RWPE2 (cell line): ENCODE data around the gene MT3.

Experiments
- ATAC-seq: fragments of 200-7000 bp; cut with Tn5 transposase; 3 replicates; pipeline ENCODE4 v1.9.1; 2021; ENCODE audit warnings: low read depth
- DNase-seq: peaks from one replicate; pipeline ENCODE4 v3.0.0-alpha.2; 2020; ENCODE audit warnings: low spot score
- H3K27ac ChIP-seq: fragments of 450-650 bp; 2 replicates; pipeline ENCODE4 v1.5.1; 2017; ENCODE audit warnings: mild to moderate bottlenecking; ENCODE audit not compliant: poor library complexity, severe bottlenecking
- H3K27me3 ChIP-seq: fragments of 250-450 bp; sonication (Bioruptor Pico); 2 replicates; pipeline ENCODE4 v1.5.1; 2021; ENCODE audit warnings: mild to moderate bottlenecking, moderate library complexity; ENCODE audit not compliant: insufficient read depth, poor library complexity, severe bottlenecking
- H3K36me3 ChIP-seq: fragments of 250-450 bp; sonication (Bioruptor Pico); 2 replicates; pipeline ENCODE4 v1.5.1; 2020; ENCODE audit warnings: low read depth, mild to moderate bottlenecking, moderate library complexity
- H3K4me1 ChIP-seq: fragments of 250-450 bp; sonication (Bioruptor Pico); 2 replicates; pipeline ENCODE4 v1.5.1; 2021; ENCODE audit warnings: mild to moderate bottlenecking, moderate library complexity; ENCODE audit not compliant: insufficient read depth, poor library complexity, severe bottlenecking
- H3K4me3 ChIP-seq: fragments of 250-450 bp; sonication (Bioruptor Pico); 2 replicates; pipeline ENCODE4 v1.5.1; 2021; ENCODE audit warnings: mild to moderate bottlenecking, moderate library complexity; ENCODE audit not compliant: severe bottlenecking
- H3K9me3 ChIP-seq: fragments of 250-450 bp; sonication (Bioruptor Pico); 2 replicates; pipeline ENCODE4 v1.5.1; 2021; ENCODE audit warnings: mild to moderate bottlenecking, moderate library complexity; ENCODE audit not compliant: severe bottlenecking
- TF ChIP-seq, protein P1 (sequence below): fragments of 450-650 bp; IDR thresholded peaks from one replicate; pipeline ENCODE4 v1.5.1; 2017; ENCODE audit warnings: mild to moderate bottlenecking, moderate library complexity; ENCODE audit not compliant: poor library complexity, severe bottlenecking

Gene MT3

DNA sequence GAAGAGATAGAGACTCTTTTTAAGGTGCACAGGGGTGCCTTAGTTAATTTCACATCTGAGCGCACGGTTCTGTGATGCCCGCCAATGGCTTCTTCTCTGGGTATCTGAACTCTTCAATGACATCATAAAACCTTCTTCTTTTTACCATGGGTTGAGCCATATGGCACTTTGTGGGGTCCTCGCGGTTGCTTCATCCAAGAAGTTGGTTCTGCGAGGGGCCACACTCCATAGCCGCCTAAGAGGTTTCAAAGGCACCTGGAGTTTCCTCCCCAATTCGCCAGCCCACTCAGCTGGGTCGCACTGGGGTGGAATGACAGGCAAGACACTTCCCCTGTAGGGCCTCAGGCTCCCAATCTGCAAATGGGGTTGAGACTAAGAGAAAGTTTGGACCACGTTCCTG, 34.9 kb upstream of the MT3 start:
- Histone ChIP-seq H3K27ac (no peak overlapping the region), H3K4me1 (peaks cover 9% of the 10 kb centered on the region), H3K4me3 (no peak overlapping the region), H3K9me3 (no peaks in the 10 kb centered on the region), H3K36me3 (no peaks in the 10 kb centered on the region), H3K27me3 (no peaks in the 10 kb centered on the region)
- ATAC-seq = no peak
- TF ChIP-seq, protein P1, sequence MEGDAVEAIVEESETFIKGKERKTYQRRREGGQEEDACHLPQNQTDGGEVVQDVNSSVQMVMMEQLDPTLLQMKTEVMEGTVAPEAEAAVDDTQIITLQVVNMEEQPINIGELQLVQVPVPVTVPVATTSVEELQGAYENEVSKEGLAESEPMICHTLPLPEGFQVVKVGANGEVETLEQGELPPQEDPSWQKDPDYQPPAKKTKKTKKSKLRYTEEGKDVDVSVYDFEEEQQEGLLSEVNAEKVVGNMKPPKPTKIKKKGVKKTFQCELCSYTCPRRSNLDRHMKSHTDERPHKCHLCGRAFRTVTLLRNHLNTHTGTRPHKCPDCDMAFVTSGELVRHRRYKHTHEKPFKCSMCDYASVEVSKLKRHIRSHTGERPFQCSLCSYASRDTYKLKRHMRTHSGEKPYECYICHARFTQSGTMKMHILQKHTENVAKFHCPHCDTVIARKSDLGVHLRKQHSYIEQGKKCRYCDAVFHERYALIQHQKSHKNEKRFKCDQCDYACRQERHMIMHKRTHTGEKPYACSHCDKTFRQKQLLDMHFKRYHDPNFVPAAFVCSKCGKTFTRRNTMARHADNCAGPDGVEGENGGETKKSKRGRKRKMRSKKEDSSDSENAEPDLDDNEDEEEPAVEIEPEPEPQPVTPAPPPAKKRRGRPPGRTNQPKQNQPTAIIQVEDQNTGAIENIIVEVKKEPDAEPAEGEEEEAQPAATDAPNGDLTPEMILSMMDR = no peak
- no peak for DNase-seq

DNA sequence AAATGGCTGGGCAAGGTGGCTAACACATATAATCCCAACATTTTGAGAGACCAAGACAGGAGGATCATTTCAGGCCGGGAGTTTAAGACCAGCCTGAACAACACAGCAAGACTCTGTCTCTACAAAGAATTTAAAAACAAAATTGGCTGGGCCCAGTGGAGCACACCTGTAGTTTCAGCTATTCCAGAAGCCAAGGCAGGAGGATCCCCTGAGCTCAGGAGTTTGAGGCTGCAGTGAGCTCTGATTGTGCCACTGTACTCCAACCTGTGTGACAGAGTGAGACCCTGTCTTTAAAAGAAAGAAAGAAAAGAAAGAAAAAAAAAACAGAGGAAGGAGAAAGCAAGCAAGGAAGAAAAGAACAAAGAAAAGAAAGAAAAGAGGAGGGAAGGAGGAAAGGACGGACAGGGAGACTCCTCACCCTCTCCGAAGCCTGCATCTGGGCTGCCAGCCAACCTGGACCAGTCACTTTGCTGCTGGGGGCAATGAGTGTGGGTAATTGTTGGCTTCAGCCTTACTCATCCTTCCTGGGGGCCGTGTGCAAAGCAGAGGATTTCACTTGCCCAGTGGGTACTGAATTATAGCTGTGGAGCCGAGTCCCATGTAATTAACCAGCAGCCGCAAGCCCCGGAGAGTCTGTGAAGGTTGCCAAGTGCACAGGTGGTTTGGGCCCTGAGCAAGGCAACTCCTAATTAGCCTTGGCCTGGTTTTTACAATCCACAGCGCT, 31.1 kb upstream of the MT3 start:
- TF ChIP-seq, protein P1 = no peak
- no peak overlapping the region for H3K27ac ChIP-seq
- H3K4me3 ChIP-seq = no peak overlapping the region
- H3K27me3 ChIP-seq = no peaks in the 10 kb centered on the region
- no peaks in the 10 kb centered on the region for H3K36me3 ChIP-seq
- ATAC-seq = peak; percentile 98
- peak; percentile 92 for DNase-seq
- H3K9me3 ChIP-seq = no peaks in the 10 kb centered on the region
- peaks cover 4% of the 10 kb centered on the region for H3K4me1 ChIP-seq

DNA sequence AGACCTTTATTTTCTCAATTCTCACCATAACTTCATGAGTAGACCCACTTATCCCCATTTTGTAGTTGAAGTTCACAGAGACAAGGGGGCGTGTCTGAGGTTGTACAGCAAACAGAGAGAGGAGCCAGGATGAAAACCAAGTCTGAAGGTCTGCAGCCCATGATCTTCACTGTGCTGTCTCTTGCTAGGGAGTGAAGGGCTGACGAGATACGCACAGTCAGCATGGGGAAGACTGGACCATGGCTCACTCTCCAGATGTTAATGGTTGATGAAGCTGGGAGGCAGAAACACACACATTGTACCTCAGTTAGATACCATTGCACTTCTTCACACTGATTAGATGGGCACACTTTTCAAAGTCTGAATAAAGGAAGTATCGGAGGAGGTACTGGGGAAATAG, 30.2 kb upstream of the MT3 start:
- DNase-seq (no peak), ATAC-seq (no peak)
- Histone ChIP-seq H3K27me3 (no peaks in the 10 kb centered on the region), H3K36me3 (no peaks in the 10 kb centered on the region), H3K4me3 (no peak overlapping the region), H3K9me3 (no peaks in the 10 kb centered on the region), H3K4me1 (peaks cover 4% of the 10 kb centered on the region), H3K27ac (no peak overlapping the region)
- TF ChIP-seq, protein P1 = no peak

DNA sequence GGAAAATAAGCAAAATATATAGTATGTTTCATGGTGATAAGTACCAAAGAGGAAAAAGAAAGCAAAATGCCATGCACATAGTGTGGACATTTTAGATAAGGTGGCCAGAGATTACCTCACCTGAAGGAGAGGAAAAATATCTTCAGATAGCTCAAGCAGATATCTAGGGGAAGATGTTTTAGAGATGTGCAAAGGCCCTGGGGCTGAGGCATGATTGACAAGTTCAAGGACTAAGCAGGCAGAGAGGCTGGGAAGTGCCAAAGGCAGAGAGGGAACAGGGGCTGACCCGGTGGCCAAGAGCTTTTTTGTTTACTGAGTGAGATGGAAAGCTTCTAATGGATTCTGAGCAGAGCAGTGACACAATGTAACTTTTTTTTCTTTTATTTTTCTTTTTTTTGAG, 28.9 kb upstream of the MT3 start:
- peaks cover 4% of the 10 kb centered on the region for H3K4me1 ChIP-seq
- ATAC-seq (no peak), DNase-seq (no peak)
- no peaks in the 10 kb centered on the region for H3K9me3 ChIP-seq
- no peaks in the 10 kb centered on the region for H3K36me3 ChIP-seq
- H3K27ac ChIP-seq = no peak overlapping the region
- TF ChIP-seq, protein P1 = no peak
- no peak overlapping the region for H3K4me3 ChIP-seq
- H3K27me3 ChIP-seq = no peaks in the 10 kb centered on the region

DNA sequence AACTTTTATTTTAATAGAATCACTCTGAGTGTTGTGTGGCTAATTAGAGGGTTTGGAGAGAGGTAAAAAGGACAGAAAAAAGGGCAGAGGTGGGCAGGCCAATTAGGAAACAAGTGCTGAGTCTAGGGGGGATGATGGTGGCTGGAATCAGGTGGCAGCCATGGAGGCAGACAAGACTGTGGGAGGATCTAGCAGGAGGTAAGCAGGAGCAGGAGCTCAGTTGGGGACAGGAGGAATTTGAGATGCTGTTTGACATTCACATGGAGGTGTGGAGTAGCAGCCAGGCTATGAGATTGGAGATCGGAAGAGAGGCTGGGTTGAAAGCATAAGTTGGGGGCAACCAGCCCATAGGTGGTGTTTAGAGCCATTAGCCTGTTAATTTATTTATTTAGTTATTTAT, 28.2 kb upstream of the MT3 start:
- Histone ChIP-seq H3K27me3 (no peaks in the 10 kb centered on the region), H3K4me1 (peaks cover 4% of the 10 kb centered on the region), H3K36me3 (no peaks in the 10 kb centered on the region), H3K9me3 (no peaks in the 10 kb centered on the region), H3K4me3 (no peak overlapping the region), H3K27ac (no peak overlapping the region)
- TF ChIP-seq, protein P1 = no peak
- ATAC-seq (no peak), DNase-seq (no peak)
